ENCODE data around the gene AASDH. TPM values are rescaled to one million over a fixed set of nuclear protein-coding genes. Genes with fewer than 3 reads are reported as not detected.

The AASDH gene
- total and polyA plus RNA-seq, 2 of the 13 experiments (the other 11 are each of a cell fraction or from before 2014, with no cell fraction given): 12.6 to 14.1 TPM

- no TSS peak for BruUV-seq (replicated peaks)
- CTCF ChIA-PET (ENCODE audit: low intra/inter-chr PET ratio, low total read pairs): interaction anchor here (2.0 kb wide), 1 partner anchor 120 kb away, joined by 12 read pairs; no protein-coding TSS in a partner anchor
- Histone ChIP-seq H3K27me3 (ENCODE audit: control insufficient read depth in 1 of 2, insufficient read depth in 2 of 2, low read length in 2 of 2) (no peaks in the 10 kb centered on the region), H3K4me2 (ENCODE audit: low read depth, low read length) (no peak overlapping the region), H2AFZ (ENCODE audit: low read length) (no peak overlapping the region), H4K20me1 (ENCODE audit: insufficient read depth, low read length) (peaks cover 10% of the 10 kb centered on the region; the same call in 1 of the 2 replicates), H3K4me3 (replicated peaks in 1 of 3; ENCODE audit: insufficient read depth in 1 of 3, low read depth in 2 of 3, low read length in 3 of 3) (no peak overlapping the region), H3K36me3 (replicated peaks in 1 of 2; ENCODE audit: control insufficient read depth in 1 of 2, insufficient read depth in 2 of 2, low read length in 2 of 2) (peaks cover 0 to 8% of the 10 kb centered on the region in 2 experiments; a peak in 3 of 5 replicates), H3K9me3 (ENCODE audit: low read length) (no peaks in the 10 kb centered on the region), H3K9ac (ENCODE audit: insufficient read depth, low read depth, low read length) (no peak overlapping the region), H3K4me1 (ENCODE audit: insufficient read depth, low read length) (peaks cover 18% of the 10 kb centered on the region), H3K27ac (ENCODE audit: extremely low read length, insufficient read depth, low read length) (no peak overlapping the region), H3K79me2 (ENCODE audit: insufficient read depth, low read length) (peaks cover 100% of the 10 kb centered on the region)
- no peak for ATAC-seq
- no peak for DNase-seq (ENCODE audit: low spot score)
- POLR2A ChIA-PET: interaction anchor here (1.4 kb wide), 1 partner anchor 12 kb away, joined by 8 read pairs; the partner anchor contains the start of genes PAICS and PPAT
- intact Hi-C loops (cut with micrococcal nuclease; ENCODE audit: unreplicated experiment) (loop anchor here (2.0 to 10.0 kb wide), 2 partner anchors 121 to 411 kb away; no protein-coding TSS in a partner anchor), in situ Hi-C loops (cut with HindIII; ENCODE audit: extremely low pct_ligation_motif_present, low pct_unique_long_range_greater_than_20kb) (no loop called here)
- TF ChIP-seq HOXA9 (CRISPR knock-in tag; IDR thresholded peaks at IDR 0.05; ENCODE audit: borderline replicate concordance) (no peak), NFYB (CRISPR knock-in tag; IDR thresholded peaks at IDR 0.05) (no peak), MATR3 (CRISPR knock-in tag; IDR thresholded peaks at IDR 0.05) (no peak), HIC2 (CRISPR knock-in tag; IDR thresholded peaks at IDR 0.05; ENCODE audit: low read depth) (no peak), ZBTB40 (IDR thresholded peaks at IDR 0.05) (no peak), ZBTB40 (CRISPR knock-in tag; IDR thresholded peaks at IDR 0.05) (no peak), CCAR2 (optimal IDR thresholded peaks at IDR 0.05; ENCODE audit: low read depth, low read length) (no peak), ZFP41 (CRISPR knock-in tag; IDR thresholded peaks at IDR 0.05; ENCODE audit: borderline replicate concordance) (no peak), KDM5A (IDR thresholded peaks at IDR 0.05; ENCODE audit: borderline replicate concordance, low read length) (no peak)
- FAIRE-seq: no peak
- WGBS (ENCODE audit: low lambda C conversion rate): 97% methylated on average over 5 of the region's 5 CpGs
These were observed 36.9 kb upstream of the AASDH start for GRCh38 chr4:56424176-56424575.

Measured in HepG2 (cell line).